HCT116 (cell line): Measurements from ENCODE around the gene IGF2R. TPM values are rescaled to one million over a fixed set of nuclear protein-coding genes. Genes with fewer than 3 reads are reported as not detected.
"Not testable (repeated sequence)": the region's sequence is repeated elsewhere in the genome, so short reads cannot be mapped to it uniquely, and the experiment has no call there.

Experiments used
- ATAC-seq: fragments of 200-7000 bp; cut with Tn5 transposase; 2 replicates; pipeline ENCODE4 v1.9.1; 2020; ENCODE audit warnings: mild to moderate bottlenecking, moderate library complexity
- BruUV-seq: library from RNA; stranded (reverse); fragments of 400-500 nt; replicated peaks from 2 replicates; lab custom pipeline; 2021; lab: Mats Ljungman, UMichigan
- CTCF ChIA-PET: fragments of 300-600 bp; sonication (Branson Sonifier 250); formaldehyde crosslinking; loops from one replicate; lab custom pipeline; 2021; ENCODE audit warnings: antibody characterized with exemption; lab: Charles Lee
- POLR2A ChIA-PET: fragments of 300-600, 350-600 bp; sonication (Branson Sonifier 250); formaldehyde crosslinking; loops from one replicate; lab custom pipeline; 2021; ENCODE audit warnings: antibody characterized with exemption; lab: Charles Lee
- RAD21 ChIA-PET, 2 experiments: fragments of 300-600 bp; sonication (Branson Sonifier 250); formaldehyde crosslinking; loops; one replicate each; lab custom pipeline; 2023; ENCODE audit warnings: low total read pairs in 2 of 2; ENCODE audit not compliant: uncharacterized antibody in 2 of 2, unreplicated experiment in 2 of 2, low non-redundant PET in 1 of 2; lab: Charles Lee
- DNase-seq: peaks from one replicate; pipeline ENCODE4 v3.0.0-alpha.2; 2010; ENCODE audit warnings: low read depth, low spot score
- H2AFZ ChIP-seq: fragments of 200-600 bp; shearing (Covaris generic), sonication (generic); 2 replicates; pipeline ENCODE4 v1.6.1; 2017; ENCODE audit warnings: low read depth, mixed run types, mixed read lengths, antibody characterized with exemption, low read length; ENCODE audit not compliant: poor library complexity, severe bottlenecking
- H3K27ac ChIP-seq: 2 replicates; pipeline ENCODE4 v1.5.1; 2012; ENCODE audit warnings: low read depth, low read length
- H3K27me3 ChIP-seq: fragments of 200-600 bp; sonication (generic); 2 replicates; pipeline ENCODE4 v1.6.1; 2016; ENCODE audit warnings: mixed run types, low read length, mixed read lengths; ENCODE audit not compliant: insufficient read depth
- H3K36me3 ChIP-seq, 2 experiments: fragments of 200-500 bp in 1 of 2; fragments of 200-600 bp in 1 of 2; sonication (Bioruptor generic) in 1 of 2; sonication (generic) in 1 of 2; 2 replicates each; pipeline versions ENCODE4 v1.5.1 to v1.6.1; 2014 to 2016; ENCODE audit warnings: low read length in 2 of 2, inconsistent platforms in 1 of 2, mixed read lengths in 1 of 2, mixed run types in 1 of 2; ENCODE audit not compliant: insufficient read depth in 2 of 2, control insufficient read depth in 1 of 2
- H3K4me1 ChIP-seq, 2 experiments: fragments of 200-600 bp in 1 of 2; sonication (generic) in 1 of 2; 2 replicates each; pipeline versions ENCODE4 v1.5.1 to v1.6.1; 2012 to 2017; ENCODE audit warnings: low read length in 2 of 2, inconsistent platforms in 1 of 2, mild to moderate bottlenecking in 1 of 2, mixed read lengths in 1 of 2, mixed run types in 1 of 2, moderate library complexity in 1 of 2; ENCODE audit not compliant: insufficient read depth in 2 of 2, control insufficient read depth in 1 of 2
- H3K4me2 ChIP-seq: fragments of 200-600 bp; sonication (generic); 2 replicates; pipeline ENCODE4 v1.6.1; 2017; ENCODE audit warnings: mixed run types, low read length, mixed read lengths
- H3K4me3 ChIP-seq, 2 experiments: fragments of 200-600 bp in 1 of 2; sonication (generic) in 1 of 2; replicated peaks in 1 of 2; 2 replicates each; pipeline ENCODE4 v1.5.1; 2011 to 2016; ENCODE audit warnings: low read length in 2 of 2, control low read depth in 1 of 2, low read depth in 1 of 2, mild to moderate bottlenecking in 1 of 2, mixed read lengths in 1 of 2, mixed run types in 1 of 2
- H3K79me2 ChIP-seq: fragments of 200-600 bp; sonication (generic); 2 replicates; pipeline ENCODE4 v1.6.1; 2017; ENCODE audit warnings: mild to moderate bottlenecking, mixed run types, low read length, moderate library complexity, mixed read lengths; ENCODE audit not compliant: insufficient read depth
- H3K9ac ChIP-seq: fragments of 200-600 bp; sonication (generic); 2 replicates; pipeline ENCODE4 v1.6.1; 2016; ENCODE audit warnings: low read length, mixed read lengths
- H3K9me2 ChIP-seq: fragments of 200-600 bp; sonication (generic), shearing (Covaris generic); 2 replicates; pipeline ENCODE4 v1.6.1; 2017; ENCODE audit warnings: mixed run types, mild to moderate bottlenecking, moderate library complexity; ENCODE audit not compliant: insufficient read depth
- H3K9me3 ChIP-seq, 2 experiments: fragments of 200-500 bp in 1 of 2; fragments of 200-600 bp in 1 of 2; sonication (Bioruptor generic) in 1 of 2; sonication (generic) in 1 of 2; 2 replicates each; pipeline ENCODE4 v1.6.1; 2014 to 2017; ENCODE audit warnings: low read length in 2 of 2, mixed read lengths in 2 of 2, inconsistent platforms in 1 of 2, low read depth in 1 of 2, mild to moderate bottlenecking in 1 of 2, mixed run types in 1 of 2, moderate library complexity in 1 of 2; ENCODE audit not compliant: control insufficient read depth in 1 of 2, insufficient read depth in 1 of 2
- H4K20me1 ChIP-seq: fragments of 200-600 bp; sonication (generic), shearing (Covaris generic); 2 replicates; pipeline ENCODE4 v1.6.1; 2017; ENCODE audit warnings: mixed run types, mild to moderate bottlenecking, moderate library complexity; ENCODE audit not compliant: insufficient read depth
- SIN3A ChIP-seq: IDR thresholded peaks from 2 replicates; pipeline ENCODE4 v1.6.1; 2012; ENCODE audit warnings: low read depth
- SP1 ChIP-seq: IDR thresholded peaks from 2 replicates; pipeline ENCODE4 v1.6.1; 2012; ENCODE audit warnings: low read depth
- intact Hi-C: fragments of 100-400 bp; cut with micrococcal nuclease; formaldehyde crosslinking; loops from 2 replicates; pipeline ENCODE4 v1.10.0; 2022
- total RNA-seq: library from RNA; stranded (reverse); gene quantifications from one replicate; pipeline ENCODE4 v1.2.1, GENCODE V29; 2021; ENCODE audit not compliant: unreplicated experiment
- TF ChIP-seq, protein P1 (sequence below): IDR thresholded peaks from 2 replicates; pipeline ENCODE4 v1.6.1; 2012

IGF2R gene
- total RNA-seq, 1 experiment from 2014 or later, result 37.0 TPM

DNA sequence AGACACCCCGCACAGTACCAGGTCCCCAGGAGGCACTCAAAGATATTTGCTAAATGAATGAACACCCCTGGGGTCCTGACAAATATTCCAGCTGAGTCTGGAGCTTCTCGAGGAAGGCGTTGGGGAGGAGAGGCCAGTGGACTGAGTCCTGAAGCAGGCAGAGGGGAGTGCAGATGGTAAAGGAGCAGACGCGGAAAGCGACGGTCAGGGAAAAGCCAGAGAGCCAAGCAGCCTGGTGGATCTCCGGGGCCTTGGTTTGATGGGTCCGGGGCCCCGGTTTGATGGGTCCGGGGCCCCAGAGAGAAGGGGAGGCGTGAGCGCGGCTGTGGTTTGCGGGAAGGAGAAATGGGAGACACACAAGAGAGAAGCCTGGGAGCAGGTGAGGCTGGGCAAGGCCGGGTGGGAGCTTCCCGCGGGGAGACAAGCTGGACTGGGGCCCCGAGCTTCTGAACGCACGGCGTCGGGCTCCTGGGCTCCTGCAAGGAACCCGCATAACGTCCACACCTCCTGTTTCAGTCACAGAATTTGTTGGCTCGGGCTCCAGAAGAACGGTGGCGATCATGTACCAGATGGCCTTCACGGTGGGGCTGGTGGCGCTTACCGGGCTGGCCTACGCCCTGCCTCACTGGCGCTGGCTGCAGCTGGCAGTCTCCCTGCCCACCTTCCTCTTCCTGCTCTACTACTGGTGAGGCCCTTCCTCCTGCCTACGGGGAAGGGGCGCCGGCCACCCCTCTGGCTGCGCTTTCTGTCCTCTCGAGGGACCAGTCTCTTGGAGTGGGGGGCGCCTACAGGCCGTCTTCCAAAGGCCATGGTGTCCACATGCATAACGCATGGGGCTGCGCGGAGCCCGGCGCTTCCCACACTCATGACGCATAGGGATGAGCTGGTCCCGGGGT is 164.8 kb downstream of the IGF2R start:
- H3K4me3 ChIP-seq, result no peak overlapping the region
- H3K9me3 ChIP-seq, result no peaks in the 10 kb centered on the region
- H3K27me3 ChIP-seq, result no peaks in the 10 kb centered on the region
- ATAC-seq, result no peak
- POLR2A ChIA-PET, result no interaction called here
- no peak overlapping the region for H3K9ac ChIP-seq
- H2AFZ ChIP-seq, result no peak overlapping the region
- no peaks in the 10 kb centered on the region for H3K9me2 ChIP-seq
- TF ChIP-seq SIN3A (no peak), SP1 (no peak)
- TF ChIP-seq, protein P1, sequence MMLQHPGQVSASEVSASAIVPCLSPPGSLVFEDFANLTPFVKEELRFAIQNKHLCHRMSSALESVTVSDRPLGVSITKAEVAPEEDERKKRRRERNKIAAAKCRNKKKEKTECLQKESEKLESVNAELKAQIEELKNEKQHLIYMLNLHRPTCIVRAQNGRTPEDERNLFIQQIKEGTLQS, result no peak
- TF ChIP-seq, all 23 proteins: peak for 0
- ChIA-PET RAD21 (no interaction called here), CTCF (no interaction called here)
- Histone ChIP-seq H3K4me1 (0 out of 4 replicates have a peak, but pooled peaks cover 0 to under 1% of the 10 kb centered on the region in 2 experiments), H4K20me1 (no peaks in the 10 kb centered on the region), H3K36me3 (no peaks in the 10 kb centered on the region), H3K4me2 (no peak overlapping the region), H3K27ac (no peak overlapping the region), H3K79me2 (no peaks in the 10 kb centered on the region)
- intact Hi-C loops, result loop anchor here (10.0 kb wide), 1 partner anchor 161 kb away; no protein-coding TSS in a partner anchor
- no peak for DNase-seq
- BruUV-seq, result no TSS peak

DNA sequence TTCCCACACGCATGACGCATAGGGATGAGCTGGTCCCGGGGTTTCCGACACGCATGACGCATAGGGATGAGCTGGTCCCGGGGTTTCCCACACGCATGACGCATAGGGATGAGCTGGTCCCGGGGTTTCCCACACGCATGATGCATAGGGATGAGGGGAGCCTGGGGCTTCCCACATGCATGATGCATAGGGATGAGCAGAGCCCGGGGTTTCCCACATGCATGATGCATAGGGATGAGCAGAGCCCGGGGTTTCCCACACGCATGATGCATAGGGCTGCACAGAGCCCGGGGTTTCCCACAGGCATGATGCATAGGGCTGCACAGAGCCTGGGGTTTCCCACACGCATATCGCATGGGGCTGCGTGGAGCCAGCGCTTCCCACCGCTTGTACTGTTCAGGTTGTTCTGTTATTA is 165.5 kb downstream of the IGF2R start:
- H3K9ac ChIP-seq, H3K4me3 ChIP-seq, H3K4me1 ChIP-seq, RAD21 ChIA-PET, H4K20me1 ChIP-seq, H3K27me3 ChIP-seq, POLR2A ChIA-PET, CTCF ChIA-PET, ATAC-seq, H3K27ac ChIP-seq, H2AFZ ChIP-seq, H3K36me3 ChIP-seq, H3K9me2 ChIP-seq, DNase-seq, H3K79me2 ChIP-seq, H3K9me3 ChIP-seq, BruUV-seq, H3K4me2 ChIP-seq: not testable (repeated sequence)
- intact Hi-C loops, result loop anchor here (10.0 kb wide), 1 partner anchor 160 kb away; no protein-coding TSS in a partner anchor
